CD4-positive, alpha-beta T cell treated with Interleukin-12 subunit alpha and Interleukin-12 subunit beta, for 1 hour (primary cell): ENCODE results near the gene UBASH3A.
"Not testable (repeated sequence)": the region's sequence is repeated elsewhere in the genome, so short reads cannot be mapped to it uniquely, and the experiment has no call there.

ENCODE experiments used
- DNase-seq: peaks from one replicate; pipeline ENCODE4 v3.0.0-alpha.2; 2020

Gene UBASH3A

DNA sequence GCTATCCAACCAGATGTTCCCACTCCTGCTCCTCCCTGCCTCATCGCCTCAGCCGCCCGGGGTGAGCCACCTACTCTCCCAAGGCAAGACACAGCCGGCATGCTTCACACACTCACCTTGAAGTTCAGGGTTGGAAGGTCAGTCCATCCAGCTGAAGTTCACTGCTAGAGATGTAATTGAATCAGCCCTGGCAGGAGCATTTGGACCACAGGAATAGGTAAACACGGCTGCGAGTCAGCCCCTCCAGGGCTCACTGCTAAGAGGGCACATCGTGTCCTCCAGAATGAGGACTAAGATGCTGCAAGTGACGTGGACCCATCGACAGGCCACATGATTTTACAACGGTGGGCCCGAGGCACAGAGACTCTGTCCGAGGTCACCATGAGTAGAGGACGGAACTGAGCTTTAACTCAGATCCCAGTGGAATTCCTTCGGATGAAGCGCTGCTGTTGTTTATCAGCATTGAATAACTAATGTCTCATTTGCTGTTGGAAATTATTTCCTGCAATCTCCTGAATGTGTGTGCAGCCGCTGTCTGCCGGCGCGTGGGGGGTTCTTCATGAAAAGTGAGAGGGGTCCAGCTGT, 50.4 kb downstream of the UBASH3A start:
- no peak for DNase-seq

- no peak for DNase-seq
These were observed 51.1 kb downstream of the UBASH3A start for GRCh38 chr21:42454786-42455185.

GRCh38 chr21:42455196-42455595, 51.5 kb downstream of the UBASH3A start:
- DNase-seq = no peak

- no peak for DNase-seq
These were observed 52.2 kb downstream of the UBASH3A start for GRCh38 chr21:42455754-42456440.

- peak; percentile 39 for DNase-seq
These were observed 52.8 kb downstream of the UBASH3A start for GRCh38 chr21:42456457-42456856.

DNA sequence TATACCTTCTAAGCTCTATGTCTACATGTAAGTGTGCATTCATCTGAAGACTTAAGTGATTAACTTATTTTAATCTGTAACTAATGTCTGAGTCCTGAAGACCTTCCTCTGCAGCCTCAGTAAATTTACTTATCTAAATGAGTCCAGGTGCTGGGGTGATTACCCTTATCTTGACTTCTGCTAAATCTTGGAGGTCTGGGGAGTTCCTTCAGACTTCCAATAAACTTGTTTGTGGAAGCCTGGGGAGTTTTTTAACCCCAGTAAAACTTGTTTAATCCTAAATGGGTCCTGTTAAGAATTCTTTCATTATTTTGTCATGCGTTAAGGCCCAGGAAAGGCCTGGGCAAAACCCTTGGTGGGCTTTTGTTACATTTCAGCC, 55.4 kb downstream of the UBASH3A start:
- DNase-seq = no peak

DNA sequence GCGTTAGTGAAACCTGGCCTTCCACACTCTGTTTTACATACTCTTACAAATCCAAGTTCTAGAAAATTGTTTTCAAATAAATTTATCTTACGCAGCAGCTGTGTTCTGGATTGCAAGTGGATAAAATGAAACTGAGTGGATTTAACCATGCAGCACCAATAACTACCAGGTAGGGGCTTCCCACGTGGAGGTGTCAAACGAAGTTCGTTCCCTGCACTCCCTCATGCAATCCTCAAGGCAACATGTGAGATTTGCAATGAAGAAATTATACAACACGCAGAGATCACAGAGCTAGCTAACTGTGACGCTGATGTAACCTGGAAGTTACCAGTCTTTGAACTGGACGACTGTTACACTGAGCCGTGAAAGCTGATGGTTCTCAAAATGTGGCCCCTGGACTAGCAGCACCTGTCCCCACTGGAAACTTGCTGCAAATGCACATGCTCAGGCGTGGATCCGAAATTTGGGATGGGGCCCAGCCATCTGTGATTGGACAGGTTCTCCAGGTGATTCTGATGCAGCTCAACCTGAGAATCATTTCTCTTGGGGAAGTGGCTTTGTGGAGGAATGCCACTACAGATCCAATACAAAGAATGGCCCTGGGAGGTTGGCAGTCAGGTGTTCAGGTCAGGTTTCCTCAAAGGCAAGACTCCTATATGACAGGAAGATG, 56.0 kb downstream of the UBASH3A start:
- no peak for DNase-seq

GRCh38 chr21:42460391-42461184, 56.9 kb downstream of the UBASH3A start:
- peak; percentile 64 for DNase-seq

- no peak for DNase-seq
These were observed 57.5 kb downstream of the UBASH3A start for GRCh38 chr21:42461185-42461520.

DNA sequence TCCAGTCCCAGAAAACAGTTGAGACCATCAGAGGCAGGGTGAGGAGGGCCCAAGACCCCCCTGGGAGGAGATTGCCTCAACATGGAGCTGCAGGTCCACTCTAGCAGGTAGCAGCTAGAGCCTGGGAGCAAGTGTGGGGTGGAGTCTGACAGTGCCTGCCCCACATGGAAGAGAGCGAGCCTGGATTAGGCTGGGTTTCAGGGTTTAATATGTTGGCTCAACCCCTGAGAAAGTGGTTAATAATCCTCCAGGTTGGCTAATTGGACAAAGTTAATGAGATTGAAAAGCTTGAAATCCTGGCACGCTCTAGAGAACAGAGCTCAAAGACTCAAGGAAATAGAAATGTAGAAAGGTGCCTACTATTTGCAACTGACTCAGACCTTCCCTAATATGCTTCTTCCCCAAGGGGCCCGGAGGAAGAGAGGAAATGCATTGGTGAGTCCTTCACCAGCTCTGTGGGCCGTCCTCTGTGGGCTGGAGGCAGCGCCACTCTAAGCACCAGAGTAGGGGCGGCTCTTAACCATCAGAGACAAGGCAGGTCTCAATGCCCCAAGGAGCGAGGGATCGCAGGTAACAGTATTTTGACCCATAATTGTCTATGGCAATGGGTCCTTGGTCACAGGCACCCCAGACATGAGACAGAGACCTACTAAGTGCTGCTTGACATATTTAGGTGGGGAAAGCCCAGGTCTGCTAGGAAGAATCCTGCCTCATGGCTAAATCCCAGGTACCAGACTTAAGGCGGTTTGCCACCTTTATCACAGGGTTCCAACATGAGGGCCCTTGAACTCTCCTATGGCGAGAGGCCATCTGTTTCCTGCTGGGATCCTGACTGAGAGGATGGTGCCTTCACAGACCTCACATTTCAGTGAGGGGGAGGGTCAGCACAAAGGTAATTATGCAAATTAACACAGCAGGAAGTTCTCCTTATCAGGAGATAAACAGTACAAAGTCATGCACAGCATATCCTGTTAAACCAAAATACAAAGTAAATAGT, 58.5 kb downstream of the UBASH3A start:
- no peak for DNase-seq

- DNase-seq = peak; percentile 82
These were observed 60.3 kb downstream of the UBASH3A start for GRCh38 chr21:42463861-42464515.

GRCh38 chr21:42465008-42465802, 61.5 kb downstream of the UBASH3A start:
- DNase-seq = peak; percentile 25

DNA sequence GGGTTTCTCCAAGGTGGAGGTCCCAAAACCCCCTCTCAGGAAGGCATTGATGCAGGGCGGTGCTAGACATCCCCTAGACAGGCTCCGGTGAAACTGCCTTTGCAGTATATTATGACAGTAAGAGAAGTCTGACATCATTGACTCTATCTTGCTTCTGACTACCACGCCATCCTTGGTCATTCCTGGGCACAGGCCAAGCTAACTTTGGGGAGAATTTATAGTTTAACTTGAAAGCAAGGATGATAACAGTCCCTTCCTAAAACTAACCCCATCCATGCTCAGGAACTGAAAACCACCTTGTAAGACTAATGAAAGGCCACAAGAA, 62.1 kb downstream of the UBASH3A start:
- DNase-seq = no peak

DNA sequence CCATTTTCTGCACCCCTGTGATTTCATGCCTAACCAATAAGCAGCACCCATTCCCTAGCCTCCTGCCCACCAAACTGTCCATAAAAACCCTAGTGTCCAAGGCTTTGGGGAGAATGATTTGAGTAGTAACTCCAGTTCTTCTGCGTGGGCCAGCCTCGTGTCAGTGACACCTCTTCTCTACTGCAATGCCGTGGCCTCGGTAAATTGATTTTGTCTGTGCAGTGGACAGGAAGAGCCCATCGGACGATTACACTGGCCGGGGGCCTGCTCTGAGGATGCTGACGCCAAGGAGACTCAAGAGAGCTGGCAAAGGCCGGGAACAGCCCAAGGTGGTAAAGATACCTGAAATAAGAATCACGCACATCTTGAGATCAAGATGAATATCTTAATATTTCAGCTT, 63.0 kb downstream of the UBASH3A start:
- no peak for DNase-seq

DNA sequence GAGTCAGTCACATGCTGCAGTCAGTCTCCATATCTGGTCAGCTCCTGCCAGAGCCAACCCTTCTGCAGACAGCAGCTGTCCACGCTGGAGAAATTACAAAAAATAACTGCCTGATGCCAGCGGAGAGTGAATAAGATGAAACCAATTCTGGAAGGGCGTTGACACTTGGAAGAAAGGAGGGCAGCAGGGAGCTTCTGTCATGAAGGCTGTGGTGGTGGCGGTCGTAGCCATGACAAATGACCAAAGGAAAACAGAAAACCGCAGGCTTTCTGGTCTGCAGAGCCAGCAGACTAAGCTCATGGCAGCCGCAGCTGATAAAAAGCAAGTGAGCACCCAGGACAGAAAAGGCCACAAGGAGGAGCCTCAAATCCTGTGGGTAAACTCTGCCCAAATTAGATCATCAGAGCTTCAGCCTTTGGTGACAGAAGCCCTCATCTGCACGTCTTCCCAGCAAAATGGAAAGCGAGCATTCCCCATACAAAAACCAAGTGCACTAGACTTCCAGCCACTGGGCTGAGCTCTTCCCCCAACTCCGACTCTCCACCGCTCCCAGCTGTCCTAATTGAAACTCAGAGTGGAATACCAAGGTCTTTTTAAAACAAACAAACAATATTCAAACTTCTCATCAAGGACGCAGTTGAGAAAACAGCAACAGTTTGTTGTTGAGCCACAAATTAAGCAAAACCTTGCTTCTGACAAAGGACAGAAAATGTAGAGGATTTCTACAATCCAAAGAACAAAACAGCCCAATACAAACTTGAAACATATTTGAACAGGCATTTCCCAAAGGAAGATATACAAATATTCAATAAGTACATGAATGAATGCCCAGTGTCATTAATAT, 63.7 kb downstream of the UBASH3A start:
- DNase-seq = peak; percentile 23

GRCh38 chr21:42468491-42469131, 64.9 kb downstream of the UBASH3A start:
- DNase-seq = no peak

GRCh38 chr21:42469272-42469671, 65.6 kb downstream of the UBASH3A start:
- DNase-seq = no peak

- not testable (repeated sequence) for DNase-seq
These were observed 66.0 kb downstream of the UBASH3A start for GRCh38 chr21:42469726-42470125.

DNA sequence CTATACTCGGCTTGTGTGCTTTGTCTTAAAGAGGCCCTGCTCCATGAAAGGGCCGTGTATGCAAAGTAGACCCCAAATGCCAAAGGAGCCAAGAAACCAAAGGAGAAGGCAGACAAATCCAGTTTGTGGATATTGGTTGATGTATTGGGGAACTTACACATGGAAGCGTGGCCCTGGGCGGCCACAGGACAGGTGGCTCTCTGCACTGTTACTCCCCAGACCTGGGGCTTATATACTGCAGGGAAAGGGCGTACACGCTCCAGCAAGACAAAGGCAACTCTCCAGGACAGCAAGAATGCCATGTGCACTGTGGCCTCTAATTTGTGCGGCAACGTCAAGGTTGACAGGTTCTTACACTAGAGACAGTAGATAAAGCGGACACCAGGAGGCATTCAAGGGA, 67.5 kb downstream of the UBASH3A start:
- no peak for DNase-seq
